NCI-H2227 (cell line): ENCODE data around the gene KRT33B.
"Not testable (repeated sequence)": the region's sequence is repeated elsewhere in the genome, so short reads cannot be mapped to it uniquely, and the experiment has no call there.

Experiments used
- DNase-seq: peaks from one replicate; lab custom pipeline; 2025; ENCODE audit not compliant: unreplicated experiment; lab: John Stamatoyannopoulos, UW

KRT33B gene

DNA sequence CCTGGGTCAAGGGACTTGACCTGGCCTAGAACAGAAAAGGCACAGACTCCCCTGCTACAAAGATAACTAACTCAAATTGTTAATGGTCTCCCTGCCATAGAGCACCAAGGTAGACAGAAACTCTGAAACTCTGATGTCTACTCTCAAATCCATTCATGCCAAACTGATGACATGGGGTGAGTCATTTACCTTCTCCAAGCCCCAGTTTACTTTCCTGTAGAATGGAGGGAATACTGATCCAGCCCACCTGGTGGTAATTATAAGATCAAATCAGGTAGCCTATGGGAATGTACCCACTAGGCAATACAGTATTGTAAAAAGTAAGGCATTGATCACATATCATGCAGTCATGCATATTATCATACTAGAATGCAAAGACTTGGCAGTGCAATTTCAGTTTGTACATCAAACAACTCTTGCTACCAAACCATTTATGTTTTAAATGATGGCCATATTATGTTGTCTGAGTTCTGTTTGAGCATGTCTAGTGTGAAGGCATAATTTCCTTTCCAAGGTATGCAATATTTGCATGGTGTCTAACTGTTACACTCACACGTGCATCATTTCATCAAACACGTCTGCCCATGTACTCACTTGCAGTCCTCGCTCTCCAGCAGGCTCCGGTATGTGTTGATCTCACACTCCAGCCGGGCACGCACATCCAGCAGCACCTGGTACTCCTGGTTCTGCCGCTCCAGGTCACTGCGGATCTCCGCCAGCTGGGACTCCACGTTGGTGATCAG is 24.8 kb upstream of the KRT33B start:
- no peak for DNase-seq

- DNase-seq, result no peak
Measured at GRCh38 chr17:41393826-41394225, 24.2 kb upstream of the KRT33B start.

- DNase-seq, result no peak
Measured at GRCh38 chr17:41393294-41393693, 23.7 kb upstream of the KRT33B start.

DNA sequence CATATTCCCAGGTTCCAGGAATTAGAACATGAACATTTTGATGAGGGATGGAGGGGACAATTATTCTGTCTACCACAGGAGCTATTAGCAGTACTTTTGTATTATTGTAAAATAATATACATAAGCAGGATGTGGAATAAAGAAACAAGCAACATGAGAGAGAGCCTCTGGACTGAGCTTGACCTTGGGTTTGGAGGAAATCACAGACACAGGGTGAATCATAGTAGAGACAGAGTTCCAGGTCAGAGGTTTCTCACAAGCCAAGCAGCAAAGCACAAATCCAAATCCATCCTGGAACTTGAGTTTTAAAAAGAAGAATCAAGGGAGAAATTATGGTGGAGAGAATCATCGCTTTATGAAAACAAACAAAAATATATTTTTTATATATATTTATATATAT is 22.7 kb upstream of the KRT33B start:
- DNase-seq, result no peak

DNA sequence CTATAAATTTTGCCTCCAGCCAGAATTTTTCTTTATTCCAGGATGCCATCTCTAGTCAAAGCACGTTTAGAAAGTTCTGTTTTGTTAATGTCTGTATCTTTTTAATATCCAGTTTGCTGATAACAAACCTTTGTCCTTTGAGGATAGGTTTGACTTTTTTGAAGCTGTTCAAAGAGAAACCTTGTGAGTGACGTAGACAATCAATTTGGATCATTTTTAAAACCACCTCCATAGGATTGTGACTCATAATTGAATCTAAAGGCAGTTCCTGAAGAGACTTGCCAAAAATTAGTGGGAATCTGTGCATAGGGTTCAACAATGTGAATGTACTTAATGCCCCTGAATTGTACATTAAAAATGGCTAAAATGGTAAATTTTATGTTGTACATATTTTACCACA is 21.9 kb upstream of the KRT33B start:
- DNase-seq, result no peak

DNA sequence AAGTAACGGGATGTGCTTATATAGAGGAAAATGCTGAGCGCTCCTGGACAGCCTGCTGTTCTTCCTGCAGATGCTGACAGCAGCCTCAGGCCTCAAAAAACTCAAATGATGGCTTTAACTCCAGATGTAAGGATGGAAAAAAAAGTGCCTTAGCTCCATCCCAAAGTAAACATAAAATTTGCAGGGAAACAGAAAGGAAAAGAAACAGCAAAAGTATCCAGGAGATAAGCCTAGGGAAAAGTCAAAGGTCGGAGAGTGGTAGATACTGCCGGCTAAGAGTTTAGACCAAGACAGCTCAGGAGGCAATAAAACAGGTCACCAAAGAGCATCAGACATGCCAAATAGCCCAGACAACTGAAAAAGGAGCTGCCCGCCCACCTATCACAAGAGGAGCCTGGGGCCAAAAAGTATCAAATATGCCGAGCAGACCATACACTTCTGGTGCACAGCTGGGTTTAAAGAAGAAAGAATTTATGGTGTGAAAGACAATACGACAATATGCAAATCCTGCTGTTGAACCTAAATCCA is 20.9 kb upstream of the KRT33B start:
- no peak for DNase-seq

DNA sequence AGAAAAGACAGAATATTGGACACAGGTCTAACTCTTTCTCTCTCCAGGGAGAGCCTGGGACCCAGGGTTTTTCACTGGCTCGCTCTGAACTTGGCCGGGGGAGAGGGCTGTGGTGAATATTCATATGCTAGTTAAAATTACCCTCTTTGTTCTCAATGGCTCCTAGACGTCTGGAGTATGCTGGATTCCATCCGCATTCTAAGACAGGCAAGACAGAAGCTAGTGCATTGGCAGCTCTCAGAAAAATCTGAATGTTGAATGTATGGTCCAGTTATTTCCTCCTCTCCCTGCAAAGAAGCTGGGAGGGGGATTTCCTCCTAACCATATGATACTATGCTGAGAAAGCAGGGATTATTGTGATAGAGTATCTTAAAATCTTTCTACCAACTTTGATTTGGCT is 18.1 kb upstream of the KRT33B start:
- DNase-seq, result no peak

- DNase-seq, result no peak
Measured at GRCh38 chr17:41386227-41386626, 16.6 kb upstream of the KRT33B start.

- no peak for DNase-seq
Measured at GRCh38 chr17:41383690-41384089, 14.1 kb upstream of the KRT33B start.

GRCh38 chr17:41382394-41382793 is 12.8 kb upstream of the KRT33B start:
- no peak for DNase-seq

- DNase-seq, result not testable (repeated sequence)
Measured at GRCh38 chr17:41381943-41382342, 12.3 kb upstream of the KRT33B start, which contains the start of gene KRT34. TSS of gene KRT34 (minus strand) at chr17:41382306. CDS start at chr17:41382246, 60 bp downstream.

DNA sequence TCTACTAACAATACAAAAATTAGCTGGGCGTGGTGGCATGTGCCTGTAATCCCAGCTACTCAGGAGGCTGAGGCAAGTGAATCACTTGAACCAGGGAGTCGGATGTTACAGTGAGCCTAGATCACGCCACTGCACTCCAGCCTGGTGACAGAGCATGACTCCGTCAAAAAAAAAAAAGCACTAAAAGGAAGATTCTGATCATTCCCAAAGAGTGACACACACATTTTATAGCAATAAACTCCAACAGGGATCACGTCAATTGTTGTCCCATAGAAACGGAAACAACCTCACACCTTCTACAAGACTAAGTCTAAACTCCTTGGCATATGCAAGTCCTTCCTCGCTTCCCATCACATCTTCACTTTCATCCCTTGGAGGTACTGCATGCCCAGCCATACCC is 10.5 kb upstream of the KRT33B start:
- not testable (repeated sequence) for DNase-seq

DNA sequence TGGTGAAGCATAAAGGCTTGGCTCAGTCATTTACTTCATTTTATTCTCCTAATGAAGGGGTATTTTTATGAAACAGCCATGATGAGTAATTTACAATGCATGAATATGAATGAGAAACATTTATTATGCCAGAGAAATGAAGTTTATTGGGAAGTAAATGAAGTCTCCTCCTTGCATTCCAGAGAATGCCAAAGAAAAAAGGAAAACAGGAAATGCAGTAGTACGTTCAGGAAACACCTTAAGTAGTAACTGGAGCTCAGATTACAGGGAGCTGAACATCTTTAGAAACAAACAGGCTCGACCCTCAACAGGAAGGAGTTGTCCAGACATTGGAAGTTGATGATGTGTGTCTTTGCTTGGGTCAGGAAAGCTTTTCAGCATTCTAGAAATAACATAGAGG is 7.9 kb upstream of the KRT33B start:
- DNase-seq, result no peak

DNA sequence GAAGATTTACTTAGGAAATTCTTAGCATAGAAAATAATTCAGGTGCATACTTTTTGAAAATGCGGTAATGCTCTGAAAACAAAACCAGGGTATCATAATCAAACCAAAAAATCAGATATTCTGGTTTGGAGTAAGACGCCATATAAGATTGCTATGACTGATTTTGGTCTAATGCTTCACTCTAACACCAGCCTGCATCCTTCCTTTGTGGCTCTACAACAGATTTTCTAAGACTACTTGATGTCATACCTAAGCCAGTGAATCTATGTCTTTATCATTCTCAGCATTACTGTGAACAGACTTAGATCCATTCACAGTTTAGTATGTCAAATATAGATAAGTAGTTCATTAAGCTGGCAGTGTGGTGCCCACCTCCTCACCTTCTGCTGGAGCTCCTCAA is 590 bp downstream of the KRT33B start:
- no peak for DNase-seq

DNA sequence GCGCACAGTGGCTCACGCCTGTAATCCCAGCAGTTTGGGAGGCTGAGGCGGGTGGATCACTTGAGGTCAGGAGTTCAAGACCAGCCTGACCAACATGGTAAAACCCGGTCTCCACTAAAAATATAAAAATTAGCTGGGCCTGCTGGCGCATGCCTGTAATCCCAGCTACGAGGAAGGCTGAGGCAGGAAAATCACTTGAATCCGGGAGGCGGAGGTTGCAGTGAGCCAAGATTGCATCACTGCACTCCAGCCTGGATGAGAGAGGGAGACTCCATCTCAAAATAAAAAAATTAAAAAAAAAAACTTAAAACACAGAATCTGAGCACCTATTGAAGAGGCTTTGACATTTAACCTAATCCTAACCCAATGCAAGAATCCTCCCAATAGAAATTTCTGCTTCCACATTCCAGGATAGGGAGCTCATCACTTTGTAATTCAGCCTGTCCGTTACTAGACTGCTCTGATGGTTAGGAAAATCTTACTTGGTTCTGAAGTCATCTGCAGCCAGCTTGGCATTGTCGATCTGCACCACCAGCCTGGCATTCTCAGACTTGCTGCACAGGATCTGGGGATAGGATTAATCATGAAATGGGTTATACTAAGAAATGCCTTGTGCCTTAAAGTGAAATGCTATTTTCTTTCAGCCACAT is 2.1 kb downstream of the KRT33B start:
- no peak for DNase-seq

- DNase-seq, result no peak
Measured at GRCh38 chr17:41366070-41366469, 3.5 kb downstream of the KRT33B start.

GRCh38 chr17:41363881-41364280 is 5.7 kb downstream of the KRT33B start:
- no peak for DNase-seq

DNA sequence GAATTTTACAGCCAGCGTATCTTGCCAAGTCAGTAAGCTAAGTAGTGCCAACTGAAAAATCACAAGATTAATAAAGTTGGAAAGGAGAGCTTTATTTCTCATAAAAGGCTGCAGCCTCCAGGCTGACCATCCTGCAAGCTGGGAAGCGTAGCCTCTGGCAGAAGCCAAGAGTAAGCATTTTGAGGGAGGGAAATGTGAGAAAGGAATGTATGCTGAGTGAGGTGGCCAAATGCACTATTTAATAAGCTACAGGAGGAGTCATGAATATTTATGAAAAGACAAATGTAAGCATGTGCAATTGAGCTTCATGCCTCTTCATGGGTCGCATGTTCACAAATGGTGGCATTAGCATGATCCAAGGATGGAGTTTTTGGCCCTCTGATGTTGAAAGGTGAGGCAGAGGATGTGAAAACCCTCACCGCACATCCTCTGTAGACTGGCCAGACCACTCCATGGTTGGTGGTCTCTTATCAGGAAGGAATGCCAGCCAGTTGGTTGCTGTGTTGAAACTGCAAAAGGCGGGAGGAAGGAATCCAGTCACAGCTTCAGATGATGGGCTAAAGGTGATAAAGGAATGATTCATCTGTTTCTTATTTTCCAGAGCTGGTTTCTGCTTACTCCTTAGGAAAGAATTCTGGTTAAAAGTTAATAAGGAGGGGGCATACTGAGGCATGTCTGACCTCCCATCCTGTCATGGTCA is 9.2 kb downstream of the KRT33B start:
- no peak for DNase-seq

DNA sequence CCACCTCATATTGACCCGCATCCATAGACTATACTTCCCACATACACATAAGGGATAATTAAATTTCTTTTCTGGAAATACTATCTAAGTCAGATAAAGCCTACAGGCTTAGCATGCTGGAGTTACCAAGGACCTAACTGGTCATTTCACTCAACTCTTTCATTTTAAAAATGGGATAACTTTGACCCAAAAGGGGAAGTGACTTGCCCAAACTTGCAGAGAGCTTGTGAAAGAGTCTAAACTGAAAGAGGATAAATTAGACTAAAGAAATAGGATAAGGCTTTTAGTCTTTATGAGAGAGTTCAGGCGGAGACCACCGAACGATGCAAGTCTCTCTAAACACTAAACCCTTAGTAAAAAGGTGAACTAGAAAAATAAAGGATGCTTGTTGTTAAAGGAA is 15.1 kb downstream of the KRT33B start:
- DNase-seq, result no peak

GRCh38 chr17:41352597-41353366 is 16.8 kb downstream of the KRT33B start:
- no peak for DNase-seq

GRCh38 chr17:41351177-41351576 is 18.4 kb downstream of the KRT33B start:
- DNase-seq, result no peak
